GM19467 (cell line): ENCODE measurements around the gene TRIM61.

Experiments used
- ATAC-seq: cut with Tn5 transposase; IDR thresholded peaks from one replicate; pipeline ENCODE4 v1.9.1; 2021; ENCODE audit warnings: mild to moderate bottlenecking, moderate library complexity; ENCODE audit not compliant: unreplicated experiment

Gene TRIM61

GRCh38 chr4:164918956-164919355, 58.5 kb downstream of the TRIM61 start:
- no peak for ATAC-seq
